ENCODE measurements around the gene SLC39A11. TPM values are rescaled to one million over a fixed set of nuclear protein-coding genes. Genes with fewer than 3 reads are reported as not detected.

Gene SLC39A11
- total RNA-seq, 1 experiment from 2014 or later: 56.1 TPM

GRCh38 chr17:72969293-72969906, 123.1 kb downstream of the SLC39A11 start:
- no peak for TF ChIP-seq CTCF (IDR thresholded peaks at IDR 0.05)
- TF ChIP-seq REST (IDR thresholded peaks at IDR 0.05; ENCODE audit: insufficient read depth in 1 of 2, low read depth in 2 of 2, low read length in 1 of 2): no peak

GRCh38 chr17:72968798-72969197, 123.7 kb downstream of the SLC39A11 start:
- Histone ChIP-seq H3K9me3 (ENCODE audit: control insufficient read depth, insufficient read depth, low read depth, low read length) (no peaks in the 10 kb centered on the region), H3K4me1 (ENCODE audit: control insufficient read depth, insufficient read depth, low read length) (peaks cover 4% of the 10 kb centered on the region; the same call in 1 of the 2 replicates), H3K36me3 (ENCODE audit: control insufficient read depth, insufficient read depth, low read length) (no peaks in the 10 kb centered on the region), H3K27ac (ENCODE audit: low read length) (no peak overlapping the region), H3K27me3 (ENCODE audit: control insufficient read depth, insufficient read depth, low read length) (no peaks in the 10 kb centered on the region), H3K4me3 (ENCODE audit: low read depth in 2 of 2, low read length in 2 of 2) (no peak overlapping the region)
- ChIA-PET CTCF (no interaction called here), POLR2A (no interaction called here)
- in situ Hi-C loops (cut with HindIII; ENCODE audit: low pct_unique_long_range_greater_than_20kb, low sequenced_read_pairs) (no loop called here), intact Hi-C loops (cut with micrococcal nuclease; ENCODE audit: unreplicated experiment) (no loop called here)
- DNase-seq (ENCODE audit: low read depth, low spot score): no peak
- no peak for ATAC-seq
- BruUV-seq (replicated peaks): no TSS peak
- TF ChIP-seq TCF7L2 (IDR thresholded peaks at IDR 0.05; ENCODE audit: low read depth, low read length): no peak
- TF ChIP-seq CTCF (IDR thresholded peaks at IDR 0.05): no peak

More at GRCh38 chr17:72969293-72969906, 123.1 kb downstream of the SLC39A11 start:
- no TSS peak for BruUV-seq (replicated peaks)
- in situ Hi-C loops (cut with HindIII; ENCODE audit: low pct_unique_long_range_greater_than_20kb, low sequenced_read_pairs): no loop called here
- ATAC-seq (no peak), DNase-seq (ENCODE audit: low read depth, low spot score) (no peak)
- Histone ChIP-seq H3K36me3 (ENCODE audit: control insufficient read depth, insufficient read depth, low read length) (no peaks in the 10 kb centered on the region), H3K9me3 (ENCODE audit: control insufficient read depth, insufficient read depth, low read depth, low read length) (no peaks in the 10 kb centered on the region), H3K27me3 (ENCODE audit: control insufficient read depth, insufficient read depth, low read length) (no peaks in the 10 kb centered on the region), H3K4me3 (ENCODE audit: low read depth in 2 of 2, low read length in 2 of 2) (no peak overlapping the region), H3K27ac (ENCODE audit: low read length) (no peak overlapping the region), H3K4me1 (ENCODE audit: control insufficient read depth, insufficient read depth, low read length) (peaks cover 4% of the 10 kb centered on the region; the same call in 1 of the 2 replicates)
- POLR2A ChIA-PET: no interaction called here
- CTCF ChIA-PET: no interaction called here
- intact Hi-C loops (cut with micrococcal nuclease; ENCODE audit: unreplicated experiment): no loop called here

Measured in Panc1 (cell line).